Measurements from ENCODE around the gene ADRB1.

ADRB1 gene

GRCh38 chr10:114095559-114096337 lies 52.1 kb downstream of the ADRB1 start:
- no peak for DNase-seq
